Islet of Langerhans (tissue), 1 donor: ENCODE measurements around the gene IQGAP1.
A peak's percentile ranks its signal among the peaks of the same experiment; 100 is the strongest.
"Not testable (repeated sequence)": the region's sequence is repeated elsewhere in the genome, so short reads cannot be mapped to it uniquely, and the experiment has no call there.

Experiments
- FAIRE-seq: peaks from one replicate; lab custom pipeline; 2011; peaks lifted over from hg19 to GRCh38; lab: Jason Lieb, UNC

The IQGAP1 gene

DNA sequence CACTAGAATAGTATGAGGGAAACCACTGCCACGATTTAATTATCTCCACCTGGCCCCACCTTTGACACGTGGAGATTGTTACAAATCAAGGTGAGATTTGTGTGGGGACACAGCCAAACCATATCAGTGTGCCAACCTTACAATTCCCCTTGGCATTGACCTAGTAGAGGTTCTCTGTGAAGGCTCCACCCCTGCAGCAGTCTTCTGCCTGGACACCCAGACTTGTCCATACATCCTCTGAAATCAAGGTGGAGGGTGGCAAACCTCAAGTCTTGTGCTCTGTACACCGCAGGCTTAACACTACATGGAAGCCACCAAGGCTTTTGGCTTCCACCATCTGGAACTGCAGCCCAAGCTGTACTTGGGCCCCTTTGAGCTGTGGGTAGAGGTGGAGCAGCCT lies 8.8 kb upstream of the IQGAP1 start:
- no peak for FAIRE-seq

DNA sequence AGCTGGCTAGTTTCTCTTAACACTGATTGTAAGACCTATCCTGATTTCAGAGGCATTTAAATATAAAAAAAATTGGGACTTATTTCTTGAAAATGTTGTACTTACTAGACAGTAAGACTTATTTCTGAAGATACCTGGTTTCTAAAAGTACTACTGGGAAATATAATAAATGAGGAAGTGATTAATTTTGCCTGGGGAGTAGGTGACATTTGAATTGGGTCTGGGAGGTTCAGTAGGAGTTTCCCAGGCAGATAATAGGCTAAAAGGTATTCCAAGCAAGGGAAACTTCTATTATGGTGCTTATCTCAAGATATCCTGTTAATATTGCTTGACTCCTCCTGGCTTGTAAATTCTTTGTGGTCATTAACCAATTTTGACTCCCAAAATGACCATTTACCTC lies 6.5 kb upstream of the IQGAP1 start:
- no peak for FAIRE-seq

DNA sequence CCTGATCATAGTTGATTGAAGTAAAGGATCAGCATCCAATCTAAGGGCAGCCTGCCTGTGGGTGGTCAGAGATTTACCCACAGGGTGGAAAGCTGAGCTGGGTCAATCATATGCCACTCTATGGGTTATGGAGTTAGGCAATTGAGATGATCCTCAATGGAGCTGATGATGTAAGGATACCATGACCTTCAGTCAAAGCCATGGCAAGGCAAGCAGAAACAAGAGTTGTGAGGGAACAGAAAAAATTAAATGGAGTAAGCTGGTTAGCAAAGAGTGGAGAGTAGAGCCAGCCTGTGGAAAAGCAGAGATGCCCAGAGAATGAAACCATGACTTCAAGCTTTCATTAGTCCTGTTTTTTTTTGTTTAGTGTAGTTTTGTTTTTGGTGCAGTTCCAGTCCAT lies 5.7 kb upstream of the IQGAP1 start:
- FAIRE-seq = no peak

DNA sequence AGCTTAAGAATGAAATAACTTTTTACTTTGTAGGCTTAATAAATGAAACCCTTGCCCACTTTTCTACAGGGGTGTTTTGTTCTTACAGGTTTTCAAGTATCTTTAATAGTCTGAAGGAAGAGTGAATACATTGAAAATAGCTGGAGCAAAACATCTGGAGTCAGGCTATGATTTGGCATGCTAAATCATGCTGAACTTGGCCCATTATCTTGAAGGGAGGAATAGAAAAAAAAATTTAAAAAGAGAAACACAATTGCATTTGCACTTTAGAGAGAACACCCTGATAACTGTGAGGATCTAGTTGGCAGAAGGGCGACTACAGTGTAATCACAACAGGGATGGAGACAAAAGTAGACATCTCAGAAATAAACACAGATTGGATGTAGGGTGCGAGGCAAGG lies 1.8 kb upstream of the IQGAP1 start:
- no peak for FAIRE-seq

DNA sequence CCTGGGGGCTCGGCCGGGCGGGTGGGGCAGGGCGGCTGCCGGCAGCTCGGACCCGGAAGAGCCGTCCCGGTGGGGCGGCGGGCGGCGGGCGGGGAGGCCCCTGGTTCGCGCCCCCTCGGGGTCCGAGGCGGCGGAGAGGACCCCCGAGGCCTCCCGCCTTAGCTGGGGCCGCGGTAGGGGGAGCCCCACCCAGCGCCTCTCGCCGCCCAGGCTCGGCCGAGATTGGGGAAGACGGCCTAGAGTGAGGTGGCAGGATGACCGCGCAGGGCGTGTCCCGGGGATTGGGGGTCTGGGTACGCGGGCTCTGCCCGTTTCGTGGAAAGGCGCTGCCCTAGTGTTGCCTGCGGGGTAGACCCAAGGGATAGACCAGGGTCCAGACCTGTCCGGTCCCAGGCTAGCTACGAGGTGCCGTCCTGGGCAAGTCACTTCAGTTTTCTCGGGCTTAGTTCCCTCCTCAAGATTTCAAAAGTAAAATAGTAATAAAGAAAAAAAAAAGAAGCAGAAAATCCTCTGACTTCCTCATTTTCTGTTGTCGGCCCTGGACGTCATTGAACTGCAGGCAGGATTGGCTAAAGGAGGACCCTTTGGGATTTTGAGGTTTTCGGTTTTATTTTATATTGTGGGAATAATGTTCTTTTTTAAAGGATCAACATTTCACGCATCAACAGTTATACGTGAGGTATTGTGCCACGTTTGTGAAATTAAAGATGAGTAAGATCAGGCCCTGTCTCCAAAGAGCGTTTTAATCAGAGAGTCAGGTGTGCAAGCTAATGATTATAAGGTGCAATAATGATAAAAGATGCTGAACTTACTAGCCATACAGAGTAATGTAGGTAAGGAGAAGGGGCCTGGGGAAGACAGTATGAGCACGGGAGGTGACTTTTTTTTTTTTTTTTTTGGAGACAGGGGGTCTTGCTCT lies 679 bp downstream of the IQGAP1 start:
- FAIRE-seq = no peak

DNA sequence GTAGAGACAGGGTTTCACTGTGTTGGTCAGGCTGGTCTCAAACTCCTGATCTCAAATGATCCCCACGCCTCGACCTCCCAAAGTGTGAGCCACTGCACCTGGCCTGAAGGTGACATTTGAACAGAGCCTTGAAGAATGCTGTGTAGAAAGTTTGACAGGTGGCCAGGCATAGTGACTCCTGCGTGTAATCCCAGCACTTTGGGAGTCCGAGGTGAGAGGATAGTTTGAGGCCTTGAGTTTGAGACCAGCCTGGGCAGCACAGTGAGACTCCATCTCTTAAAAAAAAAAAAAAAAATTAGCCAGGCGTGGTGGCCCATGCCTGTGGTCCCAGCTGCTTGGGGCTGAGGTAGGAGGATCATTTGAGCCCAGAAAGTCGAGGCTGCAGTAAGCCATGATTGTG lies 1.5 kb downstream of the IQGAP1 start:
- FAIRE-seq = no peak

DNA sequence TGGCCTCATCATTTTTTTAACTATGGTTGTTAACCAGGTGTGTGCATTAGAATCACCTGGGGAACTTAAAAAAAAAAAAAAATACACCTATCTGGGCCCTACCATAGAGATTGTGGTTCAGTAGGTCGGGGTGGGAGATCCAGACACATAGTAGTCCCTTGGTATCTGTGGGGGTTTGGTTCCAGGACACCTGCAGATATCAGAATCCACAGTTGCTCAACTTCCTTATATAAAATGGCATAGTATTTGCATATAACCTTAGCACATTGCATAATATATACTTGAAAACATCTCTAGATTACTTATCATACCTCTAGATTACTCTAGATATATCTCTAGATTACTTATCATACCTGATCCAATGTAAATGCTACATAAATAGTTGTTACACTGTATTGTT lies 5.0 kb downstream of the IQGAP1 start:
- no peak for FAIRE-seq

DNA sequence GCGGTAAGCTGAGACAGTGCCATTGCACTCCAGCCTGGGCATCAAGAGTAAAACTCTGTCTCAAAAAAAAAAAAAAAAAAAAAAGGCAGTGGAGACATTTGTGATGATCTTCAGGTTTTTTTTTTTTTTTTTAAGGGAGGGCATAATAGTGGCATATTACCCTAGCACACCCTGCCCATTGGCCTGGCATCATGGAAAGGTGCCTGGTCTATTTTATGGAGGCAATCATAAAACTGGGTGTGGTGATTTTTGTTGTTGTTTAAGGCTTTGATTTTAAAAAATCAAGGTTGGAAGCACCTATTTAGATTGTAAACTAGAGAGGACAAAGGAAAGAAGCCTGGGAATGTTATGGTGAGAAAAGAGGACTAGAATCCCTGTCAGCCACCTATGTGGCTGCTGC lies 6.0 kb downstream of the IQGAP1 start:
- no peak for FAIRE-seq

DNA sequence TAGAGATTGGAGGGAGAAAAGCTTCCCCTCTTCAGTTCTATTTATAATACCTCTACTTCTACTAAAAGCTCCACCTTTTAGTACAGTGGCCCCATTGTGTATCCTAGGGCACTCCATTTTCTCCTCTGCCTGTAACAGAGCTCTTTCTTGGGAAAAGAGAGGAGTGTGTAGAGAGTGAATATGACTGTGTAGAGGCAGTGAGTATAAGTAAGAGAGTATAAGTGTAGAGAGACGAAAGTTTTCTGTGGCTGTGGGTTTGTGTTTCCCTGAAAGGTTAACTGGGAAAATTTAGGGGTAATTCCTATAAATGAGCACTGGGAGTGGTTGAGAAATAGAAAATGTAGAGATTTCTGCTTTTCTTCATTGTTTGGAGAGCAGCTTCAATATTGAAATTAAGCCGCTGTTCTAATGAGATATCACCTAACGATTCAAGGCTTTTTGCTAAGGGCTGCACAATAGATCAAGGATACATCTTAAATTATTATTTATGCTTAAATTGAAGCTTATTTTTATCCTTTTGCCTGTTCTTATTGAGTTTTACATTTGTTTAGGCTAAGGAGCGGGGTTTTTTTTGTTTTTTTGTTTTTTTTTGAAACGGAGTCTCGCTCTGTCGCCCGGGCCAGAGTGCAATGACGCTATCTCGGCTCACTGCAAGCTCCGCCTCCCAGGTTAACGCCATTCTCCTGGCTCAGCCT lies 6.9 kb downstream of the IQGAP1 start:
- no peak for FAIRE-seq

DNA sequence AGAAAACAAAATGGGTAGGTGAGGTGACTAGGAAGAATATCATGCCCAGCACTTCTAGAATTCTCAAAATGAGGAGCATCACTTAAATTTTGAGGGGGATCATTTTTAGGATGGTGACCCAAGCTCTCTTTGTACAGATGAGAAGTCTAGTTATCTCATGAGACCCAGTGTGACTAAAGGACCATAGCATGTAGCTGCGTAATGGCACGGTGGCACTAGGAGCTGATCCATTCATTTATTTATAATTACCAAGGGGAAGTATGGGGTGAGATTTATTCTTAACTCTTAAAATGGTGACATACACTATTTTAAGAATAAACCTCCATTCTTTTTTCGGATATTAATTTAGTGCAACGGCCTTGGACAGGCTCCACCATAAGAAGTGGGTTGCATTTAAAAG lies 8.3 kb downstream of the IQGAP1 start:
- no peak for FAIRE-seq

DNA sequence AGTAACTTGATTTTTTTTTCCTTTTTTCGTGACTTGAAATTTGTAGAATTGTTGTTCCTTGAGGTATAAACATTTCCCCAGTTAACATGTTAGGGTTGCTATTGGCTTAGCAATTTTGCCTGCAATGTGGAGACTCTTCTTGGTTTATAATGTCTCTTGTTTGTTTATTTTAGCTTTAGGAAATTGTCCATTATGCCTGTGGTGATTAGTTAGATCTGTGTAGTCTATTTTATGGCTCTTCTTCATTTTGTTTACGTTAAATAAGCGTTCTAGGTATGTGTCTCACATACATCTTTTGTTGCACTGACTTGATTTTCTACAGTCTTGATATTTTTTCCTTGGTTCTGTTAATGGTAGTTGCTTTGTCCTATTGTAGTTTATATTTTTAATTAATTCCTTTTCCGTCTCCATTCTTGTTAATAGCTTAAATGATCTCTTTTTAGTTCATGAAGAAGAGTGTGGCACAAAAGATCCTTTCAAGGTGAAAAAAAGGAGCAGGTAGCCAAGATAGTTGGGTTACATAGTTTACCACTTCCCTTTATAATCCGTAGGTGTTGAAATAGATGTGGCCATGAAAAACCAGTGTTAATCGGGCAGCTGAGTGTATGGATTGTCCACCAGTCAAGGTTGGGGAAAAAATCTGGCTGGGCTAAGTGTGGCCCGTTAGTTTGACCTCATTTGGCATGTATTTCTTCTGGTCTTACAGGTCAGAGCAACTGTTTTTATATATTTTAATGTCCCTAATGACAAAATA lies 12.1 kb downstream of the IQGAP1 start:
- no peak for FAIRE-seq

DNA sequence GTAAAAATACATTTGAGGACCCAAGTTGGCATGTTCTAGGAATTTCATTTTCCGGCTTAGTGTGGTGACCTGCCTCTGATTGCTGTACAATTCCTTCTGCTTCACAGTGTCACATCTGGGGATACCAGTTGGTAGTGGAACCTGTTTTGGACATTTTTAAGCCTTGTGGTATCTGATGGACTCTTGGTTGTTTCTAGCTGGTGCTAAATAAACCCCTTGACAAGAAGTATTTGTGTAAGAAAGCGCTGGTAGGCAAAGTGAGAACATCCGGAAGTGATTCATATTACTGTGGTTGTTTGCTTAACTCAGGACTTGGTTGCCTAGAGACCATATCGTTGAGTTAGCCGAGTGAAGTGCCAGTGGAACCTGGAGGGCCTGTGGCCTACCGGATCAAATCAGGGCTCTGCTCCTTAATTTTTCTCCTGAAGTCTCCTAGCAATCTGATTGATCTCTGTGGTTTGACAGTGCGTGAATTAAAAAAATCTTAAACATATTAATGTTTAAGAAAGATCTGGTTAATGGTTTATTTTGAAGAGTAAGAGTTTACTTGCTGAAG lies 12.8 kb downstream of the IQGAP1 start:
- peak; percentile 96 for FAIRE-seq

DNA sequence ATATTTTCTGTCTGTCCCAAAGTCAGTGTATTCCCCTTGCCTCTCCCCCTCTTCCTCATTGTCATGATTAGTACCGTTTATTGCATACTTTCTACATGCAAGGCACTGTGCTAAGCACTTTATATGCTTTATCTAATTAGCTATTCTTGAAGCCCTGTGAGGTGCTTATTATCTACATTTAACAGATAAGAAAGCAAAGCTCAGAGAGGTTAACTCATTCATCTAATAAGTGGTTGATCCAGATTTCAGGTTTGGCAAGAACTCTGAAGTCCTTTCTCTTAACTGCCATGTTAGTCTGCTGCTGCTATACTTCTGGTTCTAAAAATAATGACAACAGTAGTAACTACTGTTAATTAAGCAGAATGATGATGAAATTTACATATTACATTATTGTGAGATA lies 13.5 kb downstream of the IQGAP1 start:
- no peak for FAIRE-seq

DNA sequence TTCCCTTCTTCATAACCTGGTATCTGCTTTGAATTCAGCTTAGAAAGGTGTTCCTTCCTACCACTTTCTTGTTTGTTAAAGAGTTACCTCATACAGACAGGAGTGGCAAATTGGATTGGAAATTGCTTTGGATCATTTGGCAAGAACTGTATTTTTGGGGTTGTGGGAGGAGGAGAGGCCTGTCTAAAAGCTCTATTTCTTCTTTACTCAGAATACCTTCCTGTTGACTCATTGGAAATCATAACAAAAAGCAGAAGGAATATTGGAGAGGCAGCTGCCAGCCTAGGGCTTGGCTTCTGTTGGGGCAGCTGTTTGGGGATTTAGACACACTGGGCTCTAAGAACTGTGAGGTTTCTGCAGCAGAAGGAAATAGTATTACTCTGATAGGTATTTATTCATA lies 14.2 kb downstream of the IQGAP1 start:
- FAIRE-seq = no peak

DNA sequence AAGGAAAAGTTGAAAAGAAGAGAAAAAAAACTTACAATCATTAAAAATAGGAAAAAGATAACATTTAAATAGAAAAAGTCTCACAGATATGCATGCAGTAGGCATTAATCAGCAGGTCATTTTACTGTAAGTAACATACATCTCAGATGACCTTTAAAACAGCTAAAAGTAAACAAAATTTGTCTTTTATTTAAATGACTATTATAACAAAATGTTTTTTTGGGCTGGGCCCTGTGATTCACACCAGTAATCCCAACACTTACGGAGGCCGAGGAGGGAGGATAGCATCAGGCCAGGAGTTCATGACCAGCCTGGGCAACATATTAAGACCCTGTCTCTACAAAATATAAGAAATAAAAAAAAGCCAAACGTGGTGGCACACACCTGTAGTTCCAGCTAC lies 14.7 kb downstream of the IQGAP1 start:
- FAIRE-seq = no peak

DNA sequence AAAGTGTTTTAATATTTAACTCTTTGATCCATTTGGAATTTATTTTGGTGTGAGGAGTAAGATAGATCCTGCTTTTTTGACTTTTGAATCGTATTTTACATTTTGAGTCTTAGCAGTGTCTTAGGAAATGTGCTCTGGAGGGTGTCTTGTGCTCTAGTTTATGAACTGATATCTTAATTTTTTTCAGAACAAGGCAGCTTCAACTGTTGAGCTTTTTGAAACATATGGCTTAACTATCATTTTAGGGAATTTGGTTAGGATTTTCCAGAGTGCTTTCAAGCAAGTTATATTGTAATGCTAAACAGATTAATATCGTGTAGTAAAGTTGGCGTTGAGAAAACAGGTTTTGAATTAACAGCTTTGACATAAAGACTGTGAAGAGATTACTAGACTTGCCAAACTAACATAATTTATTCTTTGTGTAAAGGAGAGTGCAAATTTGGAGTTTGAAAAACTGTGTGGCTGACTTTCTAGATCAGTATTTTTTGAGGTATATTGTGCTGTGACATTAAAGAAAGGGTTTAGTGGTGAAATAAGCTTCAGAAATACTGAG lies 17.1 kb downstream of the IQGAP1 start:
- no peak for FAIRE-seq

DNA sequence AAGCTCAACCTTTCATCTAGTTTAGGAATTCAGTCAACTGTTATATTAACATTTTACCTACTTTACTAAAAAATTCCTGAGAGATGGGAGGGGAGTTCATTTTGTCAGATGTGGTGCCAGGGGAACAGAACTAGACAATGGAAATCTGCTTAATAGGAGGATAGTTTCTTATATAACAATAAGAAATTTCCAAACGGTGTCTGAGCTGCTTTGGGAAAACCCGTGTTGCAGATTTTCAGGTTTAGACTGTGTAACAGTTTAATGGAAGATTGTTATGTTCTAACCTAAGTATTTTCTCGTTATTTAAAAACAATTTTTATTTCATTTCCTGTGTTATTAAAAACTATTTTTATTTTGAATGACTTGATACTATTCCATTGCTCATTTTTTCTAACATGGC lies 19.3 kb downstream of the IQGAP1 start:
- FAIRE-seq = no peak

DNA sequence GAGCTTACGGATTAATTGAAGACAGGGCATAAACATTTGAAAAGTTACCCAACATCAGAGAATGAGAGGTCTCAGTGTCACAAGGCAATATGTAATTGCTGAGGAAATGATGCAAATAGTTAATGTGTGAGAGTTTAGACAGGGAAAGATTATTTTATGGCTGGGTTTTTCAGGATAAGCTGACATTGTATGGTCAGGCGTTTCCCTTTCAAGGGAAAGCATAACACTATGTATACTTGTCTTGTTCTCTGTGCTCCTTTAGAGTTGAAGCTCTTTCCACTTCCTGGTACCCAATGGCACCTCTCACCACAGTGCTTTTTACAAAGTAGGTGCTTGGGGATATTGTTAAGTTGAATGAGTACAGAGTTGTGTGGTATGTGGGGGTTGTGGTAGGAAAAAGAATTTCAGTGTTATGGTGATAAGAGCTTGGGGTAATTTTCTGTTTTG lies 19.9 kb downstream of the IQGAP1 start:
- no peak for FAIRE-seq

DNA sequence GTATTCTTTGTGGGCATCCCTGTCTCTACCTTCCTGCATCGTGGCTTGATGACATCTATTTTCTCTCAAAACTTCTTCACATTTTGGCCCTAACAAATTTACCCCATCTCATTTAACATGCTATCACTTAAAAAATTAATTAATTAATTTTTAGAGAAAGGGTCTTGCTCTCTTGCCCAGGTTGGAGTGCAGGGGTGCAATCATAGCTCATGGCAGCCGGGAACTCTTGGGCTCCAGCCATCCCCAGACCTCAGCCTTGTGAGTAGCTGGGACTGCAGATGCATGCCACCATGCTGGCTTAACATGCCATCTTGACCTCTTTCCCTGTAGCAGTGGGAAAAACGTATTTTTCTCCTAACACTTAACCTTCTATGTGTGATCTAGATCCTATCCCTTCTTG lies 20.6 kb downstream of the IQGAP1 start:
- FAIRE-seq = no peak

DNA sequence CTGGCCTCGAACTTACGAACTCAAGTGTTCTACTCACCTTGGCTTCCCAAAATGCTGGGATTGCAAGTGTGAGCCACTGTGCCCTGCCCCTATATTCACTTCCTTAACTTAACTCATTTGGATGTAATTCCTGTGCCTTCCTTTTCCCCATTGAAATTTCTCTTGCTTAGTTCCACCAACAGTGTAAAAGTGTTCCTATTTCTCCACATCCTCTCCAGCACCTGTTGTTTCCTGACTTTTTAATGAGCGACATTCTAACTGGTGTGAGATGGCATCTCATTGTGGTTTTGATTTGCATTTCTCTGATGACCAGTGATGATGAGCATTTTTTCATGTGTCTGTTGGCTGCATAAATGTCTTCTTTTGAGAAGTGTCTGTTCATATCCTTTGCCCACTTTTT lies 21.5 kb downstream of the IQGAP1 start:
- not testable (repeated sequence) for FAIRE-seq

DNA sequence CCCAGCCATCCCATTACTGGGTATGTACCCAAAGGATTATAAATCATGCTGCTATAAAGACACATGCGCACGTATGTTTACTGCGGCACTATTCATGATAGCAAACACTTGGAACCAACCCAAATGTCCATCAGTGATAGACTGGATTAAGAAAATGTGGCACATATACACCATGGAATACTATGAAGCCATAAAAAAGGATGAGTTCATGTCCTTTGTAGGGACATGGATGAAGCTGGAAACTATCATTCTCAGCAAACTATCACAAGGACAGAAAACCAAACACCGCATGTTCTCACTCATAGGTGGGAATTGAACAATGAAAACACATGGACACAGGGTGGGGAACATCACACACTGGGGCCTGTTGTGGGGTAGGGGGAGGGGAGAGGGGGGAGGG lies 22.3 kb downstream of the IQGAP1 start:
- FAIRE-seq = not testable (repeated sequence)

DNA sequence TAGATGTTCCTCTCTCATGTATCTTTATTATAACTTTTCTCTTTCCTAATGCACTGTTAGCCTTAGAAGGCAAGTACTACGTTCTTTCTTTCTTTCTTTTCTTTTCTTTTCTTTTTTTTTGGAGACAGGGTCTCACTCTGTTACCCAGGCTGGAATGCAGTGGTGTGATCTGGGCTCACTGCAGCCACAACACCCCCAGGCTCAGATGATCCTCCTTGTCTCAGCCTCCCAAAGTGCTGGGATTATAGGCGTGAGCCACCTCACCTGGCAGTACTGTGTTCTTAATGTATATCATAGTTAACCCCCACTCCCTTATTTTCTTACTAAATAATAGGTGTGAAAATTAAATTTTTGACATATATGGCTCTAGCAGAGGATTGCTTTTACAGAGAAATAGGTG lies 23.1 kb downstream of the IQGAP1 start:
- FAIRE-seq = no peak
